RPMI8226 (cell line): ENCODE measurements around the gene PPM1L.

Experiments
- DNase-seq: peaks from one replicate; pipeline ENCODE4 v3.0.0-alpha.2; 2015

PPM1L gene

DNA sequence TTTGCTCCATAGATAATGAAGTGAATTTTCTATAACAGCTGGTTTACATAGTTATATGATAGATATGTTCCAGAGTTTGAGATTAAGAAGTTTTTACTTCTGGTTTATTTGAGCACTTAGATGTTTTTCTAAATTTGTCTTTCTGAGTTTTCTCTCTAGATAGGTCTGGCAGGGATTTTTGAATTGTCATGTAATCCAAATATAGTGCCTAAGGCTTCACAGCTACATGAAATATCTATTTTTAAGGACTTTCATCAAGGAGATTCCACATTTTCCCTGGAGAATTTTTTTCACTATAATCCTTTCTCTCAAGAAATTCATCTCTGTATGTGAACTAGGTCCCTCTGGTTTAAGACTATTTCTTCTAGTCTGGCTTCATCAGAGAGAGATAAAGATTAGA lies 12.0 kb downstream of the PPM1L start:
- DNase-seq = no peak

- no peak for DNase-seq
Measured at GRCh38 chr3:160768918-160769317, 12.9 kb downstream of the PPM1L start.

DNA sequence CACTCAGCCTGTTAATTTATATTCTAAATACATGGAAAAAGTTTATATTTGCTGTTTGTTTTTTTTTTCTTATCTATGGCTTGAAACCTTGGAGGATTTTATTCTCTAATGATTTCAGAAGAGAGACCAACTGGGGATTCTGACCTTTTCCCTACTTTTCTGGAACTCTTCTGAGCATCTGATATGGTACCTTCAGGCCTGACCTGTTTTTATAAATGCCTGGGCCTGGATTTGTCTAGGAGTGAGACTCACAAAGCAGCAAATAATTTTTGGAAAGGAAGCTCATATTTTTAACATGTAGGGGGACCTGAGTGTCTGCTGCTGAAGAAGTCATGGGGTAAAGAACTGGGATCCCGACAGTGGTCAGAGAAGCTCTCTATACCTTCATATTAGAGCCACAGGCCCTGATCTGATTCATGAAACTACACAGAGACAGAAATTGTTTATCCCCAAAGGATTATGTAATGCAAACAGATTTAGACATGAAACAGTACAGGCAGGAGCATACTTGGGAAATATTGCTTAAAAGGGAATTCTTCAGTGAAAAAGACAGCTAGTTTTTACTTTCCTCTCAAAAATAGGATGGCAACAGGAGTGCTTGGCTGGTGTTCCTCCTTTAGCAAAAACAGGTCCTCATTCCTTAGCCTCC lies 15.9 kb downstream of the PPM1L start:
- no peak for DNase-seq

DNA sequence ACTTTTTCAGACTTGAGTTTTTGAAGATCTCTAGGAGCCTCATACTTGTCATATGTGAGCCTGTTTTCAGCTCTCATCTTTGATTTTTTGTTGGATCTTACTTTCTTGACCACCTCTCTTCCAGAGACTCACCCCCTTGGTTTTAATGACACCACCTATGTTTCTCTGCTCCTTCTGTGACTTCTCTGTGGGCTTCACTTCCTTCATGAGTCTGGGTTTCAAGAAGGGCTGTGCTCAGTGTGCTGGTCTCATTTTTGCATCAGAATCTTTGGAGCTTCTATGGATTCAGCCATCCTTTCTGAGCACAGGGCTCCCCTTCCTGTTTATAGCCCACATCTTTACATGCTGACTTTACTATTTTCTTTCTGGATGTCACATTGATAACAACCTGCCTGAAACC lies 17.7 kb downstream of the PPM1L start:
- DNase-seq = no peak

GRCh38 chr3:160774172-160774571 lies 18.1 kb downstream of the PPM1L start:
- DNase-seq = no peak

GRCh38 chr3:160778480-160778879 lies 22.4 kb downstream of the PPM1L start:
- DNase-seq = no peak

GRCh38 chr3:160779040-160779439 lies 23.0 kb downstream of the PPM1L start:
- DNase-seq = no peak

- no peak for DNase-seq
Measured at GRCh38 chr3:160780245-160780644, 24.2 kb downstream of the PPM1L start.

DNA sequence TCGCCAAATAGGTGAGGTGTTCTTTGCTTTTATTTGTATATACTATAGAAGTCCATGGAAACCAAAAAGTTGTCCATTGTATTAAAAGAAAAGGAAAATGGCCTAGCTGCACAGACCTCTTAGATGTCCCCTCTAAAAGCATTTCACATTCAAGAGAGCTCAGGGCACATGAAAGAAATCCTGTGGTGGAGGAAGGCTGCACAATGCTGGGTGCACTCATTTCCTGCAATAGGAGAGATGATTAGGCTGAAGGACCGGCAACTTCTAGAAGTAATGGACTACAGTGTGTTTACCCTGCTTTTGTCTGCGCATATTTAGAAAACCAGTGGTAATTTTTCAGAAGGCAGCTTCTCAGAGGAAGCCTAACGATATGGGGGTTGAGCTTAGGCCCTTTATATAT lies 25.4 kb downstream of the PPM1L start:
- DNase-seq = no peak

- DNase-seq = no peak
Measured at GRCh38 chr3:160781863-160782262, 25.8 kb downstream of the PPM1L start.

GRCh38 chr3:160784853-160785252 lies 28.8 kb downstream of the PPM1L start:
- no peak for DNase-seq

- no peak for DNase-seq
Measured at GRCh38 chr3:160790726-160791125, 34.7 kb downstream of the PPM1L start.

DNA sequence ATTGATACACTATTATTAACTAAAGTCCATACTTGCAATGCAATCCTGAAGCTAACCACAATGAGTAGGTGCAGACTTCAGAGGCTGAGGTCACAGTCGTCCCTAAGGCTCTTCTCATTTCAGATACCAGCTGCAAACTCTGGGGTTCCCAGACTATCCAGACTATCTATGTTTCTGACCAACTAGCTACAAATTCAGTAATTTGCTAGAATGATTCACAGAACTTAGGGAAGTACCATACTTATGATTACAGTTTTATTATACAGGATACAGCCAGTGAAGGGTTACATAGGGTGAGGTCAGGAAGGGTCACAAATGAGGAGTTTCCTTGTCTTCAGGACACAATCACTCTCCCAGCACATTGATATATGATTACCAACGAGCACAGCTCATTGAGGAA lies 36.5 kb downstream of the PPM1L start:
- DNase-seq = no peak

- DNase-seq = no peak
Measured at GRCh38 chr3:160793722-160794252, 37.8 kb downstream of the PPM1L start.

DNA sequence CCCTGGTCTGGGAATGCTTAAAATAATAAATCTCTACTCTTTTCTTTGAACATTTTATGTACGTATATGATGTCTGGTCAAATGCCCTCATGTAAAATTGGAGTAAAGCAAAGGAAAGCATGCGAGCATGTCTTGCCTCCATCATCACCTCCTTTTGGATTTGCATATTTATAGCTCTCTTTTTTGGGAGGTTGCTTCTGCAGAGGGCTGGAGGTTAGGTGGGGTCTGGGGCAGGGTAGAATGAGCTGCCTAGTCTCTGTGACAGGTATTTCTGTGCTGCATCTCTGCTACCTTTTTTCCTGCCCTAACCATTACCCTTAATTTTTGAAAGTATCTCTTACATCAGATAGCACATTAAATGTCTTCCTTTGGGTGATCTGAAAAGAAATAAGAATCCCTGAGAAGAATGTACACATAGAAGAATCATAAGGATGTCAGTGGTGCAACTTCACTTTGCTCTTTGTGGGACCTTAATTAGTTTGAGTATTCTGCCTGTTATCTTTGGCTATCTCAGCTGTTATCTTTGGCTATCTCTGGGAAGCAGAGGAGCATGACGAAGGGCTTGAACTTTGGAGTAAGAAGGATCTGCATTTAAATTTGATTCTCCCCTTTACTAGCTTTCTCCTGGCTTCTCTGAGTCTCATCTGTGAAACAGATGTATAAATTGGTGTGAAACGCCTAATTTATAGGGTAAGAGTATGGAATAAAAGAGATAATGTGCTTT lies 40.2 kb downstream of the PPM1L start:
- DNase-seq = no peak

DNA sequence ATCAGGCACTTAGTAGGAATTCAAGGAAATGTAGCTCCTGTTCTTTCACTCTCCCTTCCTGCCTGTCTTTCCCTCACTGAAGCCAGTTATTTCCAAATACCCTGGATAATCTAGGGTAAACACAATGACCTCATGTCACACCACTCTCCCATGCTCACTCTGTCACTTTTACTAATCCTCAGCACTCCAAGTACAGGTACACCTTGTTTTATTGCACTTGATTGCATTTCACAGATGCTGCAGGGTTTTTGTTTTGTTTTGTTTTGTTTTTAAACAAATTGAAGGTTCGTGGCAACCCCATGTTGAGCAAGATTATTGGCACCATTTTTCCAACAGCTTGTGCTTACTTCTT lies 40.8 kb downstream of the PPM1L start:
- no peak for DNase-seq

- DNase-seq = no peak
Measured at GRCh38 chr3:160797356-160797755, 41.3 kb downstream of the PPM1L start.

DNA sequence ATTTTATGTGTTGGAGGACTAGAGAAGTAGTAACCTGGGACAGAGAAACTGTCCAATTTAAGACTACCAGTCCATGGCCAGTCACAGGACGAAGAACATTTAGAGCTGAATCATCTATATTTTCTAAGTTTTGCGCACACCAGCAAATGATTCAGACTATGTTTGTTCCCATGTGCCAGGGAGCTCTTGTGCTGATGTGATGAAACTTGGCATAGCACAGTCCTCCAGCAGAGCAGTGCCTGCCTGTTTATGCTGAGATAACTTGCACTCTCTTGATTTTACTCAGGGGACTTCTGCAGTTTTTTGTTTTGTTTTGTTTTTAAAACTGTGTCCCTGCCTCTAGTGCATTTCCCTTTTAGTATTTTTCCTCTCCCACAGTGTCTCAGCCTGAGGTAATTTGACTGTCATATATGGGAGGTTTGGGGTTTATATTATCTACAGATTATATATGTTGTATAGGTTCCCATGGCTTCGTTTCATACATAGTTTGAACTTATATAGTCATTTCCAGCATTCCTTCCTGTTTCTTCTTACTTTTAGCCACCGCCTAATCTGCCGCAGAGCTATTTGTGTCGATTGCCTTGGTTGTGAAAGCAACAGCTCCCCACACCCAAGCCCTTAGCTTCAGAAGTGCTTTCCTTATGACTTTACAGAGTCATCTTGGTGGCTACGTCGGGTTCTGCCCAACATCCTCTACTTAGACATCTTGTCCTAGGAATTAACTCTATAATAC lies 45.5 kb downstream of the PPM1L start:
- peak; percentile 69 for DNase-seq

GRCh38 chr3:160804762-160805161 lies 48.7 kb downstream of the PPM1L start:
- no peak for DNase-seq

DNA sequence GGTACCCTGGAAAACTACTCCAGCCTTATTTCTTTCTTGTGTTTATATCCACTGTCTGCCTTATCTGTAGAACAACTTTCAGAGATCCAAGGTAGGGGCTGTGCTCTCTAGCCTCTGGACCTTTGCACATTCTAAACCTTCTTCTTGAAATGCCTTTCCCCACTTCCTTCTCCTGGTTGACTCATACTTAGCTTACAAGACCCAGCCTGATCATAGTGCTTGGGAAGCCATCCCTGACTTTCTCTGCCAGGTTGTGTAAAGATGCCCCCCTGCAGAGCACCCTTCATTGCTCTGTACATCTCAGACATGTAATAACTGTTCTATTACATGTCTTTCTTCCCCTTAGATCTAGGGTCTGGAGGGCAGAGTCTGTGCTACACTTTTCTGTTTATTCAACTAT lies 50.1 kb downstream of the PPM1L start:
- DNase-seq = no peak

DNA sequence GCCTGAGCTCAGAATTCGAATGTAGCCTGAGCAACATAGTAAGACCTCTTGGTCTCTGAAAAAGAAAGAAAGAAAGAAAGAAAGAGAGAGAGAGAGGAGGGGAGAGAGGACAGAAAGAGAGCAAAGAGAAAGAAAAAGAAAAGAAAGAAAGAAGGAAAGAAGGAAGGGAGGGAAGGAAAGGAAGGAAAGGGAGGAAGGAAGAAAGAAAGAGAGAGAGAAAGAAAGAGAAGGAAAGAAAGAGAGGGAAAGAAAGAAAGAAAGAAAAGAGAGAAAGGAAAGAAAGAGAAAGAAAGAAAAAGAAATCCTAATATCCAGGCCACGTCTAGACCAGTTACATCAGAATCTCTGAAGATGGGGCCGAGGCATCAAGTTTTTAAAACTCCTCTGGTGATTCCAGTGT lies 50.7 kb downstream of the PPM1L start:
- no peak for DNase-seq

DNA sequence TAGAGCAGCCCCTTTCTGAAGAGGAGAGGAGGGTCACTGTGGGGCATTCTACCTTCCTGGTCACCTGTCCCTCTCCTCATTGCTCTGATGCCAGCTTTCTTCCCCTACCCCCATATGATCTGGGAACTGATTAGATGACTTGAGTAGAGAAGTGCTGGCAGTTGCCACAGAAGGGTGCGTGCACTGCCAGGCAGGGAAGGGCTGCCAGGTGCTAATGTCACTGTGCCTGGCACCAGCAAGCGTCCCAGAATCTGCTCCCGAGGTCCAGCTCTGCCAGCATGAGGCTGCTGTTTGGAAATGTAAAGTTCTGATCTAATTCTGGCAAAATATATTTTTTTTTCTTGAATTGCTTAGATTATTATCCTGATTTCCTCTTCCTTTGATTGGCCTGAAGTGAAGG lies 52.8 kb downstream of the PPM1L start:
- no peak for DNase-seq

DNA sequence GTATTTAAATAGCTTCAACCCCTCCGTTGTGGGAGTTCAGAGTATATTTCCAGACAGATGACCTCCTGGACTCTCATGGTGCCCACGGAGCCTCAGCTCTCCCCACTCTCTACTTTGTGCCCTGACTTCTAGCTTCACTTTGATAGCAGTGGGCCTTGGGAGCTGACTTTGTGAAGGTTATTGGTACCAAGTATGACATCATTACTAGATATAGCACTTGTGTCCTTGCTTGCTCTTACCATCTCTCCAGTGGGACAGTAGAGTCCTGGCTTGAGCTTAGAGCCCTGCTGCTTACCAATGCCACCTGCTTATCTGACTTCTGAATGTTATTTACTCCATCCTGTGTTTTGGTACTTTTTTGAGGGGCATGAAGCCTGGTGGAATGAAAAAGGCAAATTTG lies 53.4 kb downstream of the PPM1L start:
- no peak for DNase-seq
